Muscle layer of duodenum (tissue), 2 donors: ENCODE results near the gene ARHGAP10.

Experiments used
- H3K27ac ChIP-seq: one replicate; pipeline ENCODE4 v1.7.0; 2013; ENCODE audit warnings: mild to moderate bottlenecking, low read length
- H3K27me3 ChIP-seq: one replicate; pipeline ENCODE4 v1.7.0; 2013; ENCODE audit warnings: low read depth, mild to moderate bottlenecking, control low read depth, low read length
- H3K36me3 ChIP-seq, 2 donors: one replicate each; pipeline ENCODE4 v1.7.0; 2013; ENCODE audit warnings: low read length in 2 of 2, control low read depth in 1 of 2, mild to moderate bottlenecking in 1 of 2; ENCODE audit not compliant: insufficient read depth in 2 of 2, control insufficient read depth in 1 of 2
- H3K4me1 ChIP-seq, 2 donors: one replicate each; pipeline ENCODE4 v1.7.0; 2013; ENCODE audit warnings: low read length in 2 of 2, mild to moderate bottlenecking in 2 of 2, control low read depth in 1 of 2, moderate library complexity in 1 of 2; ENCODE audit not compliant: insufficient read depth in 2 of 2, control insufficient read depth in 1 of 2
- H3K4me3 ChIP-seq, 2 donors: one replicate each; pipeline ENCODE4 v1.7.0; 2013; ENCODE audit warnings: low read length in 2 of 2, low read depth in 1 of 2, mild to moderate bottlenecking in 1 of 2
- H3K9me3 ChIP-seq, 2 donors: one replicate each; pipeline ENCODE4 v1.7.0; 2013; ENCODE audit warnings: low read length in 2 of 2, control low read depth in 1 of 2, mild to moderate bottlenecking in 1 of 2; ENCODE audit not compliant: control insufficient read depth in 1 of 2
- donor health status: healthy.

The ARHGAP10 gene

GRCh38 chr4:148023512-148024181 lies 291.8 kb downstream of the ARHGAP10 start:
- Histone ChIP-seq H3K36me3 (peaks cover 0 to 9% of the 10 kb centered on the region in 2 donors), H3K9me3 (no peaks in the 10 kb centered on the region), H3K4me1 (peaks cover 0 to 22% of the 10 kb centered on the region in 2 donors), H3K27ac (no peak overlapping the region), H3K27me3 (no peaks in the 10 kb centered on the region), H3K4me3 (no peak overlapping the region)

- Histone ChIP-seq H3K9me3 (no peaks in the 10 kb centered on the region), H3K4me3 (no peak overlapping the region), H3K36me3 (peaks cover 0 to 9% of the 10 kb centered on the region in 2 donors), H3K27me3 (no peaks in the 10 kb centered on the region), H3K27ac (no peak overlapping the region), H3K4me1 (peaks cover 0 to 22% of the 10 kb centered on the region in 2 donors)
These were observed 294.1 kb downstream of the ARHGAP10 start for GRCh38 chr4:148025981-148026380.

GRCh38 chr4:148027201-148027600 lies 295.3 kb downstream of the ARHGAP10 start:
- H3K9me3 ChIP-seq: no peaks in the 10 kb centered on the region
- H3K27me3 ChIP-seq: no peaks in the 10 kb centered on the region
- H3K36me3 ChIP-seq: peaks cover 0 to 9% of the 10 kb centered on the region in 2 donors
- H3K4me3 ChIP-seq: no peak overlapping the region
- H3K27ac ChIP-seq: no peak overlapping the region
- peaks cover 0 to 17% of the 10 kb centered on the region in 2 donors for H3K4me1 ChIP-seq

- Histone ChIP-seq H3K4me1 (peaks cover 0 to 11% of the 10 kb centered on the region in 2 donors), H3K4me3 (no peak overlapping the region), H3K36me3 (peaks cover 0 to under 1% of the 10 kb centered on the region in 2 donors), H3K9me3 (no peaks in the 10 kb centered on the region), H3K27ac (no peak overlapping the region), H3K27me3 (no peaks in the 10 kb centered on the region)
These were observed 297.9 kb downstream of the ARHGAP10 start for GRCh38 chr4:148029781-148030180.

GRCh38 chr4:148030193-148030873 lies 298.4 kb downstream of the ARHGAP10 start:
- Histone ChIP-seq H3K9me3 (no peaks in the 10 kb centered on the region), H3K4me1 (peaks cover 0 to 11% of the 10 kb centered on the region in 2 donors), H3K27me3 (no peaks in the 10 kb centered on the region), H3K4me3 (no peak overlapping the region), H3K27ac (no peak overlapping the region), H3K36me3 (no peaks in the 10 kb centered on the region)

GRCh38 chr4:148034813-148035212 lies 302.9 kb downstream of the ARHGAP10 start:
- Histone ChIP-seq H3K4me1 (peaks cover 0 to 11% of the 10 kb centered on the region in 2 donors), H3K36me3 (no peaks in the 10 kb centered on the region), H3K9me3 (no peaks in the 10 kb centered on the region), H3K27ac (no peak overlapping the region), H3K4me3 (no peak overlapping the region), H3K27me3 (no peaks in the 10 kb centered on the region)

- Histone ChIP-seq H3K27me3 (no peaks in the 10 kb centered on the region), H3K27ac (no peak overlapping the region), H3K4me1 (peaks cover 4 to 19% of the 10 kb centered on the region in 2 donors), H3K36me3 (no peaks in the 10 kb centered on the region), H3K9me3 (no peaks in the 10 kb centered on the region), H3K4me3 (no peak overlapping the region)
These were observed 309.9 kb downstream of the ARHGAP10 start for GRCh38 chr4:148041606-148042329.

GRCh38 chr4:148044089-148044911 lies 312.4 kb downstream of the ARHGAP10 start:
- Histone ChIP-seq H3K4me3 (no peak overlapping the region), H3K4me1 (peaks cover 4 to 23% of the 10 kb centered on the region in 2 donors), H3K9me3 (no peaks in the 10 kb centered on the region), H3K27ac (no peak overlapping the region), H3K36me3 (no peaks in the 10 kb centered on the region), H3K27me3 (no peaks in the 10 kb centered on the region)

- peaks cover 4 to 20% of the 10 kb centered on the region in 2 donors for H3K4me1 ChIP-seq
- no peak overlapping the region for H3K27ac ChIP-seq
- H3K36me3 ChIP-seq: no peaks in the 10 kb centered on the region
- no peaks in the 10 kb centered on the region for H3K9me3 ChIP-seq
- H3K27me3 ChIP-seq: no peaks in the 10 kb centered on the region
- no peak overlapping the region for H3K4me3 ChIP-seq
These were observed 313.0 kb downstream of the ARHGAP10 start for GRCh38 chr4:148044912-148045352.

GRCh38 chr4:148048598-148048997 lies 316.7 kb downstream of the ARHGAP10 start:
- Histone ChIP-seq H3K27ac (no peak overlapping the region), H3K9me3 (no peaks in the 10 kb centered on the region), H3K4me1 (peaks cover 8 to 20% of the 10 kb centered on the region in 2 donors), H3K4me3 (no peak overlapping the region), H3K27me3 (no peaks in the 10 kb centered on the region), H3K36me3 (no peaks in the 10 kb centered on the region)
